HepG2 (cell line): ENCODE measurements around the gene ATP6V1F. TPM values are rescaled to one million over a fixed set of nuclear protein-coding genes. Genes with fewer than 3 reads are reported as not detected.

Source experiments
- ATAC-seq: fragments of 200-7000 bp; cut with Tn5 transposase; 3 replicates; pipeline ENCODE4 v1.9.1; 2020; ENCODE audit warnings: mild to moderate bottlenecking, moderate library complexity
- BruUV-seq: library from RNA; stranded (reverse); fragments of 400-500 nt; replicated peaks from 2 replicates; lab custom pipeline; 2021; lab: Mats Ljungman, UMichigan
- CTCF ChIA-PET: fragments of 300-600 bp; formaldehyde crosslinking; extraction: SDS; loops from one replicate; lab custom pipeline; 2021; ENCODE audit warnings: low total read pairs, inconsistent platforms, low intra/inter-chr PET ratio; lab: Yijun Ruan, JAX
- POLR2A ChIA-PET: fragments of 350-600 bp; sonication (Branson Sonifier 250); formaldehyde crosslinking; loops from one replicate; lab custom pipeline; 2020; ENCODE audit warnings: antibody characterized with exemption, inconsistent platforms; lab: Yijun Ruan, JAX
- DNase-seq: peaks from one replicate; pipeline ENCODE4 v3.0.0-alpha.2; 2015; ENCODE audit warnings: low spot score
- FAIRE-seq: peaks from 3 replicates; lab custom pipeline; 2011; peaks lifted over from hg19 to GRCh38; lab: Jason Lieb, UNC
- H2AFZ ChIP-seq: one replicate; pipeline ENCODE4 v1.6.1; 2011; ENCODE audit warnings: low read length, inconsistent platforms
- H3K27ac ChIP-seq: fragments of 300-600 bp; 3 replicates; pipeline ENCODE4 v1.8.0; 2011; ENCODE audit warnings: mixed run types, mild to moderate bottlenecking, mixed read lengths, low read length, inconsistent platforms; ENCODE audit not compliant: insufficient read depth; ENCODE audit errors: extremely low read length
- H3K27me3 ChIP-seq, 2 experiments: fragments of 200-600 bp in 1 of 2; 2 replicates in 1 of 2; 3 replicates in 1 of 2; pipeline versions ENCODE4 v1.6.0 to v1.8.0; 2011; ENCODE audit warnings: low read length in 2 of 2, mild to moderate bottlenecking in 2 of 2, moderate library complexity in 2 of 2, inconsistent platforms in 1 of 2; ENCODE audit not compliant: insufficient read depth in 2 of 2, control insufficient read depth in 1 of 2
- H3K36me3 ChIP-seq, 2 experiments: fragments of 200-600 bp in 1 of 2; replicated peaks in 1 of 2; 2 replicates in 1 of 2; 3 replicates in 1 of 2; pipeline versions ENCODE4 v1.5.1 to v1.8.0; 2011; ENCODE audit warnings: low read length in 2 of 2, inconsistent platforms in 1 of 2; ENCODE audit not compliant: insufficient read depth in 2 of 2, control insufficient read depth in 1 of 2
- H3K4me1 ChIP-seq: 2 replicates; pipeline ENCODE4 v1.5.1; 2012; ENCODE audit warnings: low read length, inconsistent platforms; ENCODE audit not compliant: insufficient read depth
- H3K4me2 ChIP-seq: 2 replicates; pipeline ENCODE4 v1.6.0; 2011; ENCODE audit warnings: low read depth, low read length, inconsistent platforms
- H3K4me3 ChIP-seq, 3 experiments: fragments of 200-600 bp in 1 of 3; sonication (generic), shearing (Covaris generic) in 1 of 3; replicated peaks in 1 of 3; 2 replicates each; pipeline ENCODE4 v1.5.1; 2011 to 2016; ENCODE audit warnings: low read length in 3 of 3, inconsistent platforms in 2 of 3, low read depth in 2 of 3, mild to moderate bottlenecking in 2 of 3, control low read depth in 1 of 3, mixed read lengths in 1 of 3; ENCODE audit not compliant: insufficient read depth in 1 of 3
- H3K79me2 ChIP-seq: one replicate; pipeline ENCODE4 v1.6.1; 2011; ENCODE audit warnings: low read length, inconsistent platforms; ENCODE audit not compliant: insufficient read depth
- H3K9ac ChIP-seq: 2 replicates; pipeline ENCODE4 v1.6.0; 2011; ENCODE audit warnings: mild to moderate bottlenecking, low read depth, low read length, inconsistent platforms; ENCODE audit not compliant: insufficient read depth
- H3K9me3 ChIP-seq: 2 replicates; pipeline ENCODE4 v1.5.1; 2012; ENCODE audit warnings: mild to moderate bottlenecking, low read length
- H4K20me1 ChIP-seq: 2 replicates; pipeline ENCODE4 v1.6.0; 2011; ENCODE audit warnings: inconsistent platforms, mild to moderate bottlenecking, low read length, moderate library complexity; ENCODE audit not compliant: insufficient read depth
- BCL6 ChIP-seq: IDR thresholded peaks from 2 replicates; pipeline ENCODE4 v1.6.1; 2016; ENCODE audit warnings: missing genetic modification reagents, missing compliant biosample characterization
- CENPT ChIP-seq: sonication (generic); formaldehyde crosslinking; IDR thresholded peaks from 2 replicates; pipeline ENCODE4 v1.8.0; 2022; ENCODE audit warnings: low read depth, mild to moderate bottlenecking, moderate library complexity, missing genetic modification reagents
- HDAC1 ChIP-seq: sonication (generic); formaldehyde crosslinking; IDR thresholded peaks from 2 replicates; pipeline ENCODE4 v1.5.1; 2020; ENCODE audit warnings: mild to moderate bottlenecking, missing genetic modification reagents
- HNF4A ChIP-seq: sonication (generic); formaldehyde crosslinking; IDR thresholded peaks from 2 replicates; pipeline ENCODE4 v1.4.0; 2020; ENCODE audit warnings: missing genetic modification reagents
- HNRNPLL ChIP-seq: fragments of 200-400 bp; formaldehyde crosslinking; IDR thresholded peaks from 2 replicates; pipeline ENCODE4 v1.6.1; 2017; ENCODE audit warnings: mild to moderate bottlenecking, low read depth, low read length; ENCODE audit not compliant: poor library complexity, severe bottlenecking
- NRL ChIP-seq: sonication (generic); formaldehyde crosslinking; IDR thresholded peaks from 2 replicates; pipeline ENCODE4 v1.5.0; 2020; ENCODE audit warnings: missing genetic modification reagents, mild to moderate bottlenecking, moderate library complexity, borderline replicate concordance
- PAXIP1 ChIP-seq: sonication (generic); formaldehyde crosslinking; conservative IDR thresholded peaks from 2 replicates; pipeline ENCODE4 v1.4.0; 2020; ENCODE audit warnings: mild to moderate bottlenecking, missing genetic modification reagents, moderate library complexity
- RARA ChIP-seq: IDR thresholded peaks from 2 replicates; pipeline ENCODE4 v1.6.1; 2016; ENCODE audit warnings: missing genetic modification reagents, missing compliant biosample characterization
- REPIN1 ChIP-seq: sonication (generic); formaldehyde crosslinking; IDR thresholded peaks from 2 replicates; pipeline ENCODE4 v1.8.0; 2022; ENCODE audit warnings: missing genetic modification reagents, low read depth, mild to moderate bottlenecking, borderline replicate concordance
- RFXANK ChIP-seq: IDR thresholded peaks from 2 replicates; pipeline ENCODE4 v1.6.1; 2016
- RXRA ChIP-seq: sonication (generic); formaldehyde crosslinking; IDR thresholded peaks from 2 replicates; pipeline ENCODE4 v1.5.1; 2020; ENCODE audit warnings: missing genetic modification reagents
- RXRB ChIP-seq: IDR thresholded peaks from 2 replicates; pipeline ENCODE4 v1.6.1; 2016; ENCODE audit warnings: borderline replicate concordance, missing genetic modification reagents, missing compliant biosample characterization
- SMARCC2 ChIP-seq: fragments of 450-650 bp; IDR thresholded peaks from 2 replicates; pipeline ENCODE4 v1.6.1; 2017; ENCODE audit warnings: antibody characterized with exemption, mild to moderate bottlenecking
- ZFY ChIP-seq: sonication (generic); formaldehyde crosslinking; IDR thresholded peaks from 2 replicates; pipeline ENCODE4 v1.4.0; 2020; ENCODE audit warnings: missing genetic modification reagents
- ZNF451 ChIP-seq: sonication (generic); formaldehyde crosslinking; IDR thresholded peaks from 2 replicates; pipeline ENCODE4 v1.5.0; 2020; ENCODE audit warnings: mild to moderate bottlenecking, missing genetic modification reagents
- ZNF605 ChIP-seq: sonication (generic); formaldehyde crosslinking; IDR thresholded peaks from 2 replicates; pipeline ENCODE4 v1.8.0; 2022; ENCODE audit warnings: mild to moderate bottlenecking, missing genetic modification reagents
- ZNF652 ChIP-seq: IDR thresholded peaks from 2 replicates; pipeline ENCODE4 v1.6.1; 2016; ENCODE audit warnings: low read depth, borderline replicate concordance
- WGBS: methylation state at CpG from one replicate; pipeline ENCODE4 v1.1.6; 2017; ENCODE audit warnings: low lambda C conversion rate; 5-methylcytosine and 5-hydroxymethylcytosine counted together
- in situ Hi-C: cut with HindIII; loops from 2 replicates; pipeline ENCODE4 v1.10.0; 2017; ENCODE audit warnings: low pct_unique_long_range_greater_than_20kb; ENCODE audit not compliant: extremely low pct_ligation_motif_present
- intact Hi-C: fragments of 100-400 bp; cut with micrococcal nuclease; formaldehyde crosslinking; loops from one replicate; pipeline ENCODE4 v1.10.0; 2022; ENCODE audit not compliant: unreplicated experiment
- polyA plus RNA-seq, 8 experiments: library from polyadenylated mRNA; depleted of rRNA in 3 of 8; stranded (reverse) in 7 of 8; unstranded in 1 of 8; fragments of >200 nt; fragmentation: Illumina TruSeq in 4 of 8; extraction: Trizol in 4 of 8; gene quantifications; 2 replicates each; pipeline versions ENCODE4 v1.2.1 to v1.2.3, GENCODE V29; 2011 to 2016; ENCODE audit warnings: low read depth in 4 of 8, missing spikeins in 1 of 8, mixed read lengths in 1 of 8; ENCODE audit not compliant: insufficient read depth in 1 of 8
- total RNA-seq, 5 experiments: library from RNA; depleted of rRNA; stranded (reverse); fragments of >200 nt; fragmentation: Illumina TruSeq; extraction: Trizol; gene quantifications; 2 replicates each; pipeline ENCODE4 v1.2.3, GENCODE V29; 2016; ENCODE audit warnings: low read depth in 1 of 5
- TF ChIP-seq, protein P1 (sequence below), 2 experiments: fragments of 450-650 bp in 1 of 2; sonication (generic) in 1 of 2; formaldehyde crosslinking; IDR thresholded peaks; 2 replicates each; pipeline versions ENCODE4 v1.5.0 to v1.8.0; 2020 to 2022; ENCODE audit warnings: mild to moderate bottlenecking in 1 of 2, missing genetic modification reagents in 1 of 2

Gene ATP6V1F
- total and polyA plus RNA-seq, 2 of the 13 experiments (the other 11 are each of a cell fraction or from before 2014, with no cell fraction given): 87.2 to 132 TPM

DNA sequence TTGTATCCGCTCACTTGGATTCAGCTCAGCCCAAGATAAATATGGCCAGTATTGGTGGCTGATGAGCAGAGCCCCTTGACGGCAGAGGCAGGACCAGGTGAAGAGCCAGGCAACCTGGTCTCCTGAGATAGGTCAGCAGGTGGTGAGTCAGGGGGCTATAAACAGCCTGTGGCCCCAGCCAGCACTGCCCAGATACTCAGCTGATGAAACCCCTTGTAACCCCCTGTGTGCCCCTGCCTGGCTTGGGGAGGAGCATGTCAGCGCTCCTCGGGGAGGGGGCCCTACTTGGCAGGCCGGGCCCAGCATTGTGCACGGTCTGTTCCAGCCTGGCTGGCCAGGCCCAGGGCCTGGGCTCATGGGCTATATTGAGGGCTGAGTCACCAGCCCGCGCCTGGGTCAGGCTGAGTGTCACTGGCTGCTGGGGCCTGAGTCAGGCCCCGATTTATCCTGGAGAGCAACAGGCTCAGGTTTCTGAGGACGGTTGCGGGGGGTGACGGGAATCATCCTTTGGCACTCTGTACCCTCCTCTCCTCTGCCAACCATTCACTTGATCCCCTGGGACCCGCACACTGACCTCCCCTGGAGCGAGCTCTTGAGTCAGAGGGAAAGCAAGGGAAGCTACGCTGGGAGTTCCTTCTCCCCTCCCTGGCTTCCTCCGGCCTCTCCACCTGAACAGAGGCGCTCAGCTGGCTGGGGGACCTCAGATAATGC lies 35.3 kb upstream of the ATP6V1F start (continued):
- 0 out of 2 replicates have a peak, but pooled peaks have one; percentile 10 for TF ChIP-seq ZFY
- TF ChIP-seq HNRNPLL: peak; percentile 26
- peak; percentile 19; the same call in 1 of the 2 replicates for TF ChIP-seq BCL6 (CRISPR knock-in tag)
- no peak for TF ChIP-seq ZNF451 (CRISPR knock-in tag)
- peak; percentile 2; the same call in 1 of the 2 replicates for TF ChIP-seq RXRA (CRISPR knock-in tag)
- no peak for TF ChIP-seq CENPT (CRISPR knock-in tag)
- 0 out of 2 replicates have a peak, but pooled peaks have one; percentile 20 for TF ChIP-seq RARA (CRISPR knock-in tag)
- TF ChIP-seq, protein P1, sequence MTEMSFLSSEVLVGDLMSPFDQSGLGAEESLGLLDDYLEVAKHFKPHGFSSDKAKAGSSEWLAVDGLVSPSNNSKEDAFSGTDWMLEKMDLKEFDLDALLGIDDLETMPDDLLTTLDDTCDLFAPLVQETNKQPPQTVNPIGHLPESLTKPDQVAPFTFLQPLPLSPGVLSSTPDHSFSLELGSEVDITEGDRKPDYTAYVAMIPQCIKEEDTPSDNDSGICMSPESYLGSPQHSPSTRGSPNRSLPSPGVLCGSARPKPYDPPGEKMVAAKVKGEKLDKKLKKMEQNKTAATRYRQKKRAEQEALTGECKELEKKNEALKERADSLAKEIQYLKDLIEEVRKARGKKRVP (CRISPR knock-in tag; IDR thresholded peaks at IDR 0.05): peak in 1 of 2 experiments; percentile 89; a peak in 2 of 4 replicates

- no peak for FAIRE-seq
- BruUV-seq: no TSS peak
- Histone ChIP-seq H3K4me2 (peak overlapping the region; percentile 82), H4K20me1 (no peaks in the 10 kb centered on the region), H3K4me1 (peaks cover 40% of the 10 kb centered on the region), H2AFZ (no peak overlapping the region), H3K27me3 (peaks cover 2 to 20% of the 10 kb centered on the region in 2 experiments; a peak in 4 of 5 replicates), H3K9ac (0 out of 2 replicates have a peak overlapping the region, but pooled peaks have one; percentile 12), H3K27ac (no peak overlapping the region), H3K9me3 (no peaks in the 10 kb centered on the region), H3K36me3 (no peaks in the 10 kb centered on the region), H3K79me2 (no peaks in the 10 kb centered on the region), H3K4me3 (peak overlapping the region; percentile 17 to 53 (median 27); a peak in 4 of 6 replicates)
- peak; percentile 20 for DNase-seq
- POLR2A ChIA-PET: interaction anchor here (0.6 to 2.1 kb wide), 2 partner anchors 14 to 35 kb away, joined by 3 to 7 read pairs; partner anchors contain the start of gene ATP6V1F
- WGBS: 9% methylated on average over 9 of the region's 10 CpGs
- intact Hi-C loops: no loop called here
- peak; percentile 84 for ATAC-seq
- in situ Hi-C loops: no loop called here
- CTCF ChIA-PET: no interaction called here
- TF ChIP-seq PAXIP1 (CRISPR knock-in tag) (peak; percentile 25; the same call in 1 of the 2 replicates), RFXANK (no peak), ZNF652 (CRISPR knock-in tag) (peak; percentile 85), HDAC1 (CRISPR knock-in tag) (peak; percentile 39; the same call in 1 of the 2 replicates), REPIN1 (CRISPR knock-in tag) (no peak), RXRB (CRISPR knock-in tag) (no peak), HNF4A (CRISPR knock-in tag) (peak; percentile 80), ZNF605 (CRISPR knock-in tag) (no peak), SMARCC2 (no peak), NRL (CRISPR knock-in tag) (0 out of 2 replicates have a peak, but pooled peaks have one; percentile 7)
These were observed 34.5 kb upstream of the ATP6V1F start for GRCh38 chr7:128827971-128828711.
